HuH-7.5 (cell line): Measurements from ENCODE around the gene ST3GAL3.

ENCODE experiments used
- DNase-seq: peaks from one replicate; pipeline ENCODE4 v3.0.0; 2011; ENCODE audit warnings: low spot score

The ST3GAL3 gene

DNA sequence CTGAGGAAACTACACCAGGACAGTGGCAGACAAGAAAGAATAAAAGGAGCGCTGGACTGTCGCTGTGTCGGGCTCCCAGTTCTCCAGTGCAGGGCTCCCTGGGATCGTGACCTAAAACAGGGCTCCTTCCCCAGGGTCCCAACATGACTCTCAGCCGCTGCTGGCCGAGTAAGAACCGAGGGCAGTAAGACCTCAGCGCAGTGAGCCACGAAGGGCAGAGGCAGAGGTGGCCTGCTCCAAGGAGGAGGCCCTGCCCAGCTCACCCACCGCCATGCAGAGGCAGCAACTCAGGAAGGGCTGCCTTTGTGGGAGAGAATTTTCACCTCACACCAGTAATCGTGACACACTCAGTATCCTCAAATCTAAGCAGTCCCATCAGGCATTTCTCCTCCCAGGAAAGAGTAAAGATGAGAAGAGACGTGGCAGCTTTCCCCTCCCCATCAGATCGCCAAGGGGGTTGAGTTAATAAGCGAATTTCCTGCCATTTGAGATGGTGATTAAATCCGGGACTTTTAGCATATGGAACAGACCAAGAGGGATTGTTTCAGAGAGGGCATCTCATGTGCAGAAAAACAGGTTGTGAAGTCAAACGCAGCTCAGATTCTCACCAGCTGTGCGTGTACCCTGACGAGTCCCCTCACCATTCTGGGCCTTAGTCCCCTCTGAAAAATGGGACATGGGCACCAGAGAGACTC lies 206.5 kb downstream of the ST3GAL3 start:
- DNase-seq = no peak

DNA sequence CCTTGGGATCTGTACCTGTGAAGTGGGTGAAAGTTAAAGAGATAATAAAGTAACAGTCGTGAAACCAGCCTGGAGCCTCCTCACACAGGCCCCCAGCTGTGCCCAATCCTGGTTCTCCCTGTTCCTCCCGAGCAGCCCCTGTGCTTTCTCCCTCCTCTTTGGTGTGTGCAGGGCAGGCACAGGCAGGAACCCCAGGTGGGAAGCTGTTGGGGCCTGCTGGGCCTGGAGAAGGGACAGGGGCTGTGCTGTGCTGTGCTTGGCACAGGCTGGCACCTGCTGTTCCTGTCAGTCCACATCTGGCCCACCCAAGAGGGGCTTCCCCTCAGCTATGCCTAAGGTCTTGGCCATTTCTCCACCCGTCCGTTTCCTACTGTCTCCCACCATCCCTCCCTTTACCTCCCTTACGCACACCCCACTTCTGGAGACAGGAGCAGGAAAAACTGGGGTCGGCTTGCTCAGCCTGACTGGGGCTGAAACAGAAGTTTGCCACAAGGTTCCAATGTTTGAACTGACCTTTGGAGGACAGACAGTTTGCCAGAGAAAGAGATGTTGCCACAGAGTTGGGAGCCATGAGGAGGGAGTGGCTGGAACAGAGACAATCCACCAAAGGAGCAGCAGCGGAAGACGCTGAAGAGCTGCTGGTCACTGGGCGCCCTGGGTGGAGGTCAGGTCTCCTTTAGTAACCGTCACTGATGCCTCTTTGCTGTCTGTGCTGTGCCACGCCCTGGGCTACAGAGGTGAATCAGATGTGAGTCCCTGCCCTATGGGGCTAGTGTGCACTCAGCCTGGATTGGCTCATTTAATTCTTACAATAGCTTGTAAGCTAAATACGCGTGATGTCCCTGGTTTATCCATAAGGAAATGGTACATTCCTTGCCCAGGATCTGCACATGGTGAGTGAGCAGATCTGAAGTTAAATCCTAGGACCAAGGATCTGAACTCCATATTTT lies 207.5 kb downstream of the ST3GAL3 start:
- no peak for DNase-seq

DNA sequence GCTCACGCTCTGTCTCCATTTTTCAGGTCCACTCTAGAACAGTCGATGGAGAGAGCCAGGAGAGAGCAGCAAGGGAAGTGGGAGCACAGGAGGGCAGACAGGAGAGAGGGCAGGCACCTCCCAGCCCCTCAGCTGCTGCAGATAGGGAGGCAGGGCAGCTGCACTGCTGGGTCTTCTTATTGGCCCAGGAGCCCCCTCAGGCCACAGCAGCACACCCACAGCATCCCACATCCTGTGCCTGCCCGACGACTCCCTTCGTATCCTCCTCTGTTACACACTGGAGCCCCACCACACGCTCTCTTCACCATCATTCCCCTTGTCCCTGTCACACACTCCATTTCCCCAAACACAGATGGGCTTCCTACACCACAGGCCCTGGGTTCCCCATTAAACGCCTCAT lies 212.6 kb downstream of the ST3GAL3 start:
- DNase-seq = no peak

DNA sequence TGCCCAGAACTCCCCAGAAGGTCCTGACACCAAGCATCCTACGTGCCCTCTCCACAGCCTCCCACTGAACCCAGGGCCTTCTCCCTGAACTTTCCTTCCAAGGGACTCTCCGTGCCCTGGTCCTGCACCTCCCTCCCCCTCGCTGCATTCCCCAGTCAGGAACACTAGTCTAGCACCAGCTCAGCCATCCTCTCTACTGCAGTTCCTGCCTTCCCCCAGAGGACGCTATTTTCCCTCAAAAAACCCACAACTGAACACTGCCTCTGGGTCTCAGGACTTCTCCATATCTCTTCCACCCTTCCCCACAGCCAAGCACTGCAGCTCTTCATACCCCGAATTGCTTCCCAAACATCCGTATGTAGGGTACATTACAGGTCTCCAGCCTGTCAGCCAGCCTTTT lies 213.7 kb downstream of the ST3GAL3 start:
- no peak for DNase-seq

DNA sequence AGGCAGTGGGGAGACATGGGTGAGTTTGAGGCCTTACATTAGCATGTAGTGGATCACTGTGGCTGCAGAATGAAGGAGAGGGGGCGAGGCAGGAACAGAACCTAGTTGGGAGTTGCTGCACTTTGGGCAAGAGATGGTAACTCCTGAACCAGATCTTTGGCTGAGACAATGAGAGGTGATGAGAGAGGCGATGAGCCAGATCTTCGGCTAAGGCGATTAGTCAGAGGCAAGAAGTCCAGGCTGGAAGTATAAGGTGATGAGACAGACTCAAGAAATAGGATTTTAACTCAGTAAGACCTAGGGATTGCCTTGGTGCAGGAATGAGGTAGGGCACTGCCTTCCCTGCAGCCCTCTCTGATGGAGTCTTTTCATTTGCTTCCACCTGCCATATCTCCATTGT lies 217.2 kb downstream of the ST3GAL3 start:
- no peak for DNase-seq

DNA sequence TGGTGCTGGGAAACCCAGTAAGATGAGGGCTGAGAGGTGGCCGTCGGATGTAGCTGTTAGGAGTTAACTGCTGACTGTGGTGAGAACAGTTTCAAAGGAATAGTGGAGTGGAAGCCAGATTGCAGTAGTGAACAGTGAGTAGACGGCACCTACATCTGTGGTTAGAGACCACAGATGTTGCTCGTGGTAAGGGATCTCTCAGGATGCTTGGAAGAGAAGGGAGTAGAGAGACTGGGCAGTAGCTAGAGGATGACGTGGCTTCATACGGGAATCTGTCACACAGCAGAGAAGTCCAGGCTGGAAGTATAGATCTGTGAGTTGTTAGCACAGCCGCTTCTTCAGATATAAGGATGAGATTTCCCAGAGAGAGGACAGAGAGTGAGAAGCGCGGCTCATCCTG lies 218.5 kb downstream of the ST3GAL3 start:
- no peak for DNase-seq

DNA sequence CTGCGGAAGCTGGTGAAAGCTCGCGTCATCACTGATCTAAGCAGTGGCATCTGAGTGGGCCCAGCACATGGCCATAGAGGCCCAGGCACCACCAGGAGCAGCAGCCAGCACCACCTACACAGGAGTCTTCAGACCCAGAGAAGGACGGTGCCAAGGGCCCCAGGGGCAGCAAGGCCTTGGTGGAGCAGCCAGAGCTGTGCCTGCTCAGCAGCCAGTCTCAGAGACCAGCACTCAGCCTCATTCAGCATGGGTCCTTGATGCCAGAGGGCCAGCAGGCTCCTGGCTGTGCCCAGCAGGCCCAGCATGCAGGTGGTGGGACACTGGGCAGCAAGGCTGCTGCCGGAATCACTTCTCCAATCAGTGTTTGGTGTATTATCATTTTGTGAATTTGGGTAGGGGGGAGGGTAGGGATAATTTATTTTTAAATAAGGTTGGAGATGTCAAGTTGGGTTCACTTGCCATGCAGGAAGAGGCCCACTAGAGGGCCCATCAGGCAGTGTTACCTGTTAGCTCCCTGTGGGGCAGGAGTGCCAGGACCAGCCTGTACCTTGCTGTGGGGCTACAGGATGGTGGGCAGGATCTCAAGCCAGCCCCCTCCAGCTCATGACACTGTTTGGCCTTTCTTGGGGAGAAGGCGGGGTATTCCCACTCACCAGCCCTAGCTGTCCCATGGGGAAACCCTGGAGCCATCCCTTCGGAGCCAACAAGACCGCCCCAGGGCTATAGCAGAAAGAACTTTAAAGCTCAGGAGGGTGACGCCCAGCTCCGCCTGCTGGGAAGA lies 223.0 kb downstream of the ST3GAL3 start:
- DNase-seq = peak; percentile 61

DNA sequence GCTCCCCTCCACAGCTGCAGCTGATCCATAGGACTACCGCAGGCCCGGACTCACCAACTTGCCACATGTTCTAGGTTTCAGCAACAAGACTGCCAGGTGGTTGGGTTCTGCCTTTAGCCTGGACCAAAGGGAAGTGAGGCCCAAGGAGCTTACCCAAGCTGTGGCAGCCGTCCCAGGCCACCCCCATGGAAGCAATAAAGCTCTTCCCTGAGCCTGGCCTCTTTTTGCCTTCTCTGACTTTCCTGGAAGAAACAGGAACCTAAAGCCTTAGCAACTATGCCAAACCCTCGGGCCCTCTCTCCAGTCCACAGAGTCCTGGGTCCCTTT lies 223.6 kb downstream of the ST3GAL3 start:
- DNase-seq = no peak

DNA sequence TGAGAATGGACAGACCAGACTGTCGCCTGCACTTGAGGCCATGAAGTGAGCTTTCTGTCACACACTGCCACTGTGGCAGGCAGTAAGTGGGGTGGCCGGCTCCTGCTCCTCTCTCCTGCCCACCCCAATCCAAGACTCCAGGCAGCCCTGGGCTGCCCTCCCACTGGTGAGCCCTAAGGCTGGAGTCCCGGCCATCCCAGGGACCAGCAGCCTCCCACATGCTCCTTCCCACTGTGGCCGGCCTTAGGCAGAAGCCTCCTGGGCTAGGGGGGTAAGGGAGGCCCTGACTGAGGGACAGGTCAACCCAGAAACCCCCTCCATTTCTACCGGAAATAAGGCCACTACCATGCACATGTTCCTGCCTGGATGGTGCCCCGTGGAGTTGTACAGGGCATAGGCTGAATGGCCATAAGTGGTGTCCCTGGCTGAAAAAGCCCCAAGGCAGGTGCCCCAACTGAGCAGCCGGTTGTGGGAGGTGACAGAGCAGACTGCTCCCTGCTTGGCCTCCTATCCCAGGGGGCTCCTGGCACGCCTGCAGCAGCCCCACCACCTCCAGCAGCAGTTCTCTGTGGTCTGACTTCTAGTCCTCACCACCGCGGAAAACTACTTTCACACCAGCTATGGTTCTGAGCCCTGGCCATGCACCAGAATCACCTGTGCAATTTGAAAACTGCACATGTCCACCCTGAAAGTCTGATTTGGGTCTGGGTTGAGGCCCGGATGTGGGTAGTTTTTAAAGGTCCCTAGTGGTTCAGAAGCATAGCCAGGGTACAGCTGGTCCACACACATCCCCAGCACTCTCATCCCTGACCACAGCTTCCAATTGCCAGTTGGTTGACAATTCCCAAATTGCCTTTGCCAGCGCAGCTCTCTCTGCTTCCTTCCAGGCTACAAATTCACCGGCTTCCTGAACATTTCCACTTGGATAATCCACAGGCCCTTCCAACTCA lies 224.7 kb downstream of the ST3GAL3 start:
- no peak for DNase-seq

DNA sequence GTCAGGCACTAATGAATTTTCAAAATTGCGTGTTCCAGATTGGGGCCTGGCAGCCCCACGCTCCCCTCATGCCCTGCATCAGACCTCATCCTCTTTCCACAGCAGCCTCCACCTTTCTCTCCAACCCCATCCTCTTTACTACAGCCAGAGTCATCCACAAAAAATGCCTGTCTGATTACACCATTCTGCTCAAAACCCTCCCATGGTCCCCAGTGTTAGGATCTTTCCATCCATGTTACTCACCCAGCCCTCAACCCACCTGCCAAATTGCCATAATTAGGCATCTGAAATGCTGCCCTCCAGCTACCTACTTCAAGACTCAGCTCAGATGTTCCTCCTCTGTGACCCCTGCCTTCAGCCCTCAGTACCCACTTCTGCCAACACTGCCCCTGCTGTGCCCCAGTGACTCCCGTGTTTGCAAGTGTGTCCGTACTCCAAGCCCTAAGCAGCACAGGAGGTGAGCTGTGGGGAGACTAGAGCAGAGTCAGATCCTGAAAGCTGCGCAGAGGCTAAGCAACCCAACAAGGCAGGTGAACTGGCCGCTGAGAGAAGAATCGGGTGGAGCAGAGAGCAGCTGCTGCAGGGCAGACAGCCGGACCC lies 225.6 kb downstream of the ST3GAL3 start:
- no peak for DNase-seq

DNA sequence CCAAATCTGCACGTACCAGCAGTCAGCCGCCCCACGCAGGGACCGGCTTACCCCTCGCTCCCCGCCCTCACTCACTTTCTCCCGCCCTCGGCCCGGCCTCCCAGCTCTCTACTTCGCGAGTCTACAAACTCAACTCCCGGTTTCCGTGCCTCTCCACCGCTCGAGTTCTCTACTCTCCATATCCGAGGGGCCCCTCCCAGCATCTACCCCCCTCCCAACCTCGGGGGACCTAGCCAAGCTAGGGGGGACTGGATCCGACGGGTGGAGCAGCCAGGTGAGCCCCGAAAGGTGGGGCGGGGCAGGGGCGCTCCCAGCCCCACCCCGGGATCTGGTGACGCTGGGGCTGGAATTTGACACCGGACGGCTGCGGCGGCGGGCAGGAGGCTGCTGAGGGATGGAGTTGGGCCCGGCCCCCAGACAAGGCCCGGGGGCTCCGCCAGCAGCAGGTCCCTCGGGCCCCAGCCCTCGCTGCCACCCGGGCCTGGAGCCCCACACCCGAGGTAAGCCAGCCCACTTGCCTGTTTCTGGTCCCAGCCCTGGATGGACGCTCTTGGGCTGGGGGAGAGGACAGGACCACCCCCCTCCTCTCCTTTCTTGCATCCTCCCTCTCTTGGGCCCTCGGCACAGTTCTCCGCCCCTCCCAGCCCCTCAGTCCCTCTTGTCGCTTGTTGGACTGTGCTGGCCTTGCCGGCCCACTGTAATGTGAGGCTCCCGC lies 226.2 kb downstream of the ST3GAL3 start, which contains the start of gene ARTN:
ARTN (plus strand) TSS at position 416 of the 715 bp plus-strand sequence. CDS start 1,856 bp downstream, outside the sequence.
- DNase-seq = peak; percentile 46

DNA sequence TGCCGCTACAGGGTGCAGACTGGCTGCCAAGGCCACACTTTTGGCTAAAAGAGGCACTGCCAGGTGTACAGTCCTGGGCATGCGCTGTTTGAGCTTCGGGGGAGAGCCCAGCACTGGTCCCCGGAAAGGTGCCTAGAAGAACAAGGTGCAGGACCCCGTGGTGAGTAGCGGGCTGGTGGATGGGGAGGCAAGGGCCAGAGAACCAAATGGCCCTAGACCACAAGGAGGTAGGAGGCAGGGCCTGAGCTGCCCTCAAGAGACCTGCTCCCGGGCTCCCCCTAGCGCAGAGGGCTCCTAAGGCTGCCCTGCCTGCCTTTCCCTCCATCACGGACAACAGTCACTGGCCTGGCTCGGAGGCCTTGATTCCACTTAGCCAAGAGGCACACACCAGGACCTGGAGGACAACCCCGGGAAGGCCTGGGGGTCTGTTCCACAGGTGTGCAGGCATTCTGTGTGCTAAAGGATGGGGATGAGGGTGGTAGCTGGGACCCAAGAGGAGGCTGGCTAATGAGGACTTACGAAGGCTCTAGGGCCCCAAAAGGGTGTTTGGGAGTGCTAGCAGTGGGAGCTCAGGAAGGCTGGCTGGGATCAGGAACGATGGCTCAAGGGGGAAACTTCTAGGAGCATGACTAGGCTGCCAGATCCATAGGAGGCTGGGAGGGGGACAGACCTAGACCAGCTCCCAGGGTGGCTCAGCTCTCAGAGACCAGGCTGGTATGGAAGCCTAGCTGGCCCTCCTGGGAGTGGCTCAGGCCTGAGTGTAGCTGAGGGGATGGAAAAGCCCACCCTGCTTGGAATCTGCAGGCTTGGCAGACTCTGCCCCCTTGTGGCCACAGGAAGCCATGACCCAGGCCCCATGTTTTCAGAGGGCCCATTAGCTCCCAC lies 227.0 kb downstream of the ST3GAL3 start:
- DNase-seq = peak; percentile 94

DNA sequence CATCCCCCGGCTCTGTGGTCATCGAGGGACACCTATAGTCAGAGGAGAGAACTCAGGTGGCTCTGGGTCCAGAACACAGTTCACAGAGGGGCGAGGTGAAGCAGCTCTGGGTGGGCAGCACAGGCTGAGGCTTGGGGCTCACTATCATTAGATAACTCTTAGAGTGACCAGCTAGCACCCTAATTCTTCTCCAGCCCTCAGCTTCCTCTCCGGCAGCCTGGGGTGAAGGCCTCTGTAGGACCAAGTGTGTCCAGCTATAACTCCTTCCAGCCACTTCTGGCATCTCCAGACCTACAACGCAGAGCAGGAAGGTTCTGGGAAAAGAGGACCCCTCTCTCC lies 227.6 kb downstream of the ST3GAL3 start:
- no peak for DNase-seq

DNA sequence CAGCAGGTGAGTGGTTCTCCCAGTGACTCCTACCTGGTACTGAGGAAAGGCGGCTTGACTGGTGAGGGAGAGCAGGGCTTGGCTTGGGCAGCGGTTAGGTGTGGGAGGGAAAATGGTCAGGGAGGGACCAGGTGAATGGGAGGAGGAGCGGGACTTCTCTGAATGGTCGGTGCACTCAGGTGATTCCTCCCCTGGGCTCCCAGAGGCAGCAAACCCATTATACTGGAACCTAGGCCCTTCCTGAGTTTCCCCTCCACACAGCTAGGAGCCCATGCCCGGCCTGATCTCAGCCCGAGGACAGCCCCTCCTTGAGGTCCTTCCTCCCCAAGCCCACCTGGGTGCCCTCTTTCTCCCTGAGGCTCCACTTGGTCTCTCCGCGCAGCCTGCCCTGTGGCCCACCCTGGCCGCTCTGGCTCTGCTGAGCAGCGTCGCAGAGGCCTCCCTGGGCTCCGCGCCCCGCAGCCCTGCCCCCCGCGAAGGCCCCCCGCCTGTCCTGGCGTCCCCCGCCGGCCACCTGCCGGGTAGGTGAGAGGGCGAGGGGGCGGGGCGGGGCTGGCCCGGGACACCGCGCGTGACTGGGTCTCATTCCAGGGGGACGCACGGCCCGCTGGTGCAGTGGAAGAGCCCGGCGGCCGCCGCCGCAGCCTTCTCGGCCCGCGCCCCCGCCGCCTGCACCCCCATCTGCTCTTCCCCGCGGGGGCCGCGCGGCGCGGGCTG lies 228.5 kb downstream of the ST3GAL3 start:
- peak; percentile 44 for DNase-seq

DNA sequence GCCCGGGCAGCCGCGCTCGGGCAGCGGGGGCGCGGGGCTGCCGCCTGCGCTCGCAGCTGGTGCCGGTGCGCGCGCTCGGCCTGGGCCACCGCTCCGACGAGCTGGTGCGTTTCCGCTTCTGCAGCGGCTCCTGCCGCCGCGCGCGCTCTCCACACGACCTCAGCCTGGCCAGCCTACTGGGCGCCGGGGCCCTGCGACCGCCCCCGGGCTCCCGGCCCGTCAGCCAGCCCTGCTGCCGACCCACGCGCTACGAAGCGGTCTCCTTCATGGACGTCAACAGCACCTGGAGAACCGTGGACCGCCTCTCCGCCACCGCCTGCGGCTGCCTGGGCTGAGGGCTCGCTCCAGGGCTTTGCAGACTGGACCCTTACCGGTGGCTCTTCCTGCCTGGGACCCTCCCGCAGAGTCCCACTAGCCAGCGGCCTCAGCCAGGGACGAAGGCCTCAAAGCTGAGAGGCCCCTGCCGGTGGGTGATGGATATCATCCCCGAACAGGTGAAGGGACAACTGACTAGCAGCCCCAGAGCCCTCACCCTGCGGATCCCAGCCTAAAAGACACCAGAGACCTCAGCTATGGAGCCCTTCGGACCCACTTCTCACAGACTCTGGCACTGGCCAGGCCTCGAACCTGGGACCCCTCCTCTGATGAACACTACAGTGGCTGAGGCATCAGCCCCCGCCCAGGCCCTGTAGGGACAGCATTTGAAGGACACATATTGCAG lies 229.3 kb downstream of the ST3GAL3 start:
- DNase-seq = peak; percentile 86

DNA sequence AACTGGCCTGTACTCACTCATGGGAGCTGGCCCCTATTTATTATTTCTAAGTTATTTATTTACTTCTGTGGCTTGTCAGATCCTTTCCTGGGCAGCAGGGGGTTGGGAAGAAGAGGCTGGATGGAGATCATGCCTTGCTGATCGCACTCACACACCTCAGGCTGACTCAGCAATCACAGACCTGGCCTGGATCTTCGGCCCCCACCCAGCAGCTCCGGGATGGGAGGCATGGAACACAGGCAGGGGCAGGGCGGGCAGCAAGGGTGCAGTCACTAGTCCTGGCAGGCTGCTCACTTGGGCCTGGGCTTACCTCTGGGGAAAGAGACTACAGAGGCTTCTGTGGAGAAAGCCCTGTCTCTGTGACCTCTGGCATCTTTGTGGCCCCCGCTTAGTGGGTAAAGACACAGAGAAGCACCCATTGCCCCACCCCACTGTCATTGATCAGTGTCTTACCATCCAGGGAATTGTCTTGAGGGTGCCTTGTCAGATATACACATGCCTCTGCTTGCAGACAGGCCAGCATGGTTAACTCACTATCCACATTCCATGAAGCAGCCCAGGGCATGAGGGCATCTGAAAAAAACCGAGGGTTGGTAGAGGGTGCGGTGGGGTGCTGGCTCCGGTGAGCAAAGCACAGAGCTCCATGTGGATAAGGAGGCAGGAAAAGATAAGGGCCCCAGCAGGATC lies 230.0 kb downstream of the ST3GAL3 start:
- DNase-seq = no peak

DNA sequence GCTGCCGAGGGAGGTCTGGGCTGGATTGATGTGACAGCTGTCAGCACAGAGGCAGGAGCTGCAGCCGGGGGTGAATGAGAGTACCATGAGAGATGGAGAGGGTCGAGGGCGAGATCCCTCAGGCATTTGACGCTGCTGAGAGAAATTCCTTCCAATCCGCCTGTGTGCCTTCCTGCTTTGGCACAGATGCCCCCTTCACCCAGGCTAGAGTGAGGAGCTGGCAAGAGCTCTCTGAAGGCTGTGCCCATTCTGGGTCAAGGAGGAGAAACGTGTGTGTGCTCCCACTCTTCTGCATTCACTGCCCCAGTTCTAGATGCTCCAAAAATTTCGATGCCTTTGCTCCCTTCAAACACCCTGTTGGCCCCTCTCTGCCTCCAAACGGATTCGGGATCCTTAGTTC lies 231.0 kb downstream of the ST3GAL3 start:
- no peak for DNase-seq
